IPS-18c (cell line): ENCODE measurements around the gene CHST11.
"Not testable (repeated sequence)": the region's sequence is repeated elsewhere in the genome, so short reads cannot be mapped to it uniquely, and the experiment has no call there.

Experiments
- H3K4me3 ChIP-seq: 2 replicates; pipeline ENCODE4 v1.7.0; 2013; ENCODE audit warnings: low read depth, mild to moderate bottlenecking, low read length, moderate library complexity; ENCODE audit not compliant: insufficient read depth
- H3K9me3 ChIP-seq: one replicate; pipeline ENCODE4 v1.6.1; 2013; ENCODE audit warnings: mild to moderate bottlenecking, low read length, moderate library complexity; ENCODE audit not compliant: control insufficient read depth, insufficient read depth

The CHST11 gene

GRCh38 chr12:104738776-104739642 lies 282.3 kb downstream of the CHST11 start:
- H3K4me3 ChIP-seq = no peak overlapping the region
- no peaks in the 10 kb centered on the region for H3K9me3 ChIP-seq

- H3K9me3 ChIP-seq = no peaks in the 10 kb centered on the region
These were observed 283.9 kb downstream of the CHST11 start for GRCh38 chr12:104740668-104741067.

GRCh38 chr12:104741077-104741476 lies 284.3 kb downstream of the CHST11 start:
- Histone ChIP-seq H3K9me3 (no peaks in the 10 kb centered on the region), H3K4me3 (no peak overlapping the region)

More at GRCh38 chr12:104740668-104741067, 283.9 kb downstream of the CHST11 start:
- no peak overlapping the region for H3K4me3 ChIP-seq

GRCh38 chr12:104741497-104742367 lies 285.0 kb downstream of the CHST11 start:
- Histone ChIP-seq H3K9me3 (no peaks in the 10 kb centered on the region), H3K4me3 (no peak overlapping the region)

- no peaks in the 10 kb centered on the region for H3K9me3 ChIP-seq
- H3K4me3 ChIP-seq = no peak overlapping the region
These were observed 285.9 kb downstream of the CHST11 start for GRCh38 chr12:104742551-104743201.

GRCh38 chr12:104743202-104743580 lies 286.4 kb downstream of the CHST11 start:
- Histone ChIP-seq H3K9me3 (no peaks in the 10 kb centered on the region), H3K4me3 (no peak overlapping the region)

GRCh38 chr12:104743753-104744548 lies 287.2 kb downstream of the CHST11 start:
- not testable (repeated sequence) for H3K4me3 ChIP-seq, H3K9me3 ChIP-seq

GRCh38 chr12:104746467-104747088 lies 289.8 kb downstream of the CHST11 start:
- Histone ChIP-seq H3K9me3 (no peaks in the 10 kb centered on the region), H3K4me3 (no peak overlapping the region)

- H3K9me3 ChIP-seq = no peaks in the 10 kb centered on the region
- H3K4me3 ChIP-seq = no peak overlapping the region
These were observed 290.6 kb downstream of the CHST11 start for GRCh38 chr12:104747330-104747729.

- Histone ChIP-seq H3K4me3 (no peak overlapping the region), H3K9me3 (no peaks in the 10 kb centered on the region)
These were observed 291.2 kb downstream of the CHST11 start for GRCh38 chr12:104747955-104748354.

- H3K4me3 ChIP-seq = no peak overlapping the region
- no peaks in the 10 kb centered on the region for H3K9me3 ChIP-seq
These were observed 291.6 kb downstream of the CHST11 start for GRCh38 chr12:104748356-104748755.

- Histone ChIP-seq H3K9me3 (no peaks in the 10 kb centered on the region), H3K4me3 (no peak overlapping the region)
These were observed 292.0 kb downstream of the CHST11 start for GRCh38 chr12:104748790-104749189.

- Histone ChIP-seq H3K9me3 (no peaks in the 10 kb centered on the region), H3K4me3 (no peak overlapping the region)
These were observed 292.8 kb downstream of the CHST11 start for GRCh38 chr12:104749545-104749944.

- Histone ChIP-seq H3K4me3 (no peak overlapping the region), H3K9me3 (no peaks in the 10 kb centered on the region)
These were observed 293.3 kb downstream of the CHST11 start for GRCh38 chr12:104750061-104750460.

- H3K4me3 ChIP-seq = 0 out of 2 replicates have a peak overlapping the region, but pooled peaks have one; percentile 4
- H3K9me3 ChIP-seq = no peaks in the 10 kb centered on the region
These were observed 294.4 kb downstream of the CHST11 start for GRCh38 chr12:104751120-104751519.

- Histone ChIP-seq H3K4me3 (no peak overlapping the region), H3K9me3 (no peaks in the 10 kb centered on the region)
These were observed 294.8 kb downstream of the CHST11 start for GRCh38 chr12:104751594-104751993.
